SIG-M5 treated with dmso at 0.1 percent for 504 hours (cell line): Measurements from ENCODE around the gene RPA3.

Experiments used
- DNase-seq: peaks from one replicate; lab custom pipeline; 2025; ENCODE audit not compliant: unreplicated experiment; lab: John Stamatoyannopoulos, UW

The RPA3 gene

GRCh38 chr7:7612519-7612918, 105.9 kb downstream of the RPA3 start:
- no peak for DNase-seq

- no peak for DNase-seq
Observed at GRCh38 chr7:7609330-7609729, 109.1 kb downstream of the RPA3 start.

- no peak for DNase-seq
Observed at GRCh38 chr7:7607010-7607409, 111.4 kb downstream of the RPA3 start.

GRCh38 chr7:7596176-7596575, 122.2 kb downstream of the RPA3 start:
- no peak for DNase-seq

GRCh38 chr7:7595451-7595850, 123.0 kb downstream of the RPA3 start:
- DNase-seq: peak; percentile 24
